HG03135 (cell line): ENCODE results near the gene ADAMTS17.

Experiments used
- ATAC-seq: cut with Tn5 transposase; IDR thresholded peaks from one replicate; pipeline ENCODE4 v1.9.1; 2021; ENCODE audit warnings: mild to moderate bottlenecking, moderate library complexity; ENCODE audit not compliant: unreplicated experiment

Gene ADAMTS17

GRCh38 chr15:100311833-100312476 lies 29.8 kb downstream of the ADAMTS17 start:
- ATAC-seq = no peak

DNA sequence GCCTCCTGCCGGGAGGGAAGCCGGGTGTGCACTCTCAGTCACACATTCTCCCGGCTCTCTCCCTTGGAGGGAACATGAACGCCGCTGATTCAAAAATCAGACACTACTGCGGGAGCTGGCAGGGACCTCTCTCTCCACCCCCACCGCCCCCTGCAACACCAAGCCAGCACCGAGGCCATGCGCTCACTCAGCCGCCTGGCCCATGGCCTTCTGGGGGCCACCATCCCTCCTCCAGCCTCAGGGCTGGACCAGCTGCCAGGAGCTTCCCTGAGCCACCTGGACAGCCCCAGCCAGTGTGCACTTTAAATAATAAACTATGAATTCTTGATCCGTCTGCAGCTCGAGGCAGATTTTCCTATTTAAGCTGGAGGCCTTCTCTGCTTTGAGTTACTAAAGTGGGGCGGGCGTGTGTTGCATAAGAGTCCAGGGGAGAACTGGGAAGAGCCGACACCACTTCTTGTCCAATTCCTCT lies 30.6 kb downstream of the ADAMTS17 start:
- no peak for ATAC-seq

DNA sequence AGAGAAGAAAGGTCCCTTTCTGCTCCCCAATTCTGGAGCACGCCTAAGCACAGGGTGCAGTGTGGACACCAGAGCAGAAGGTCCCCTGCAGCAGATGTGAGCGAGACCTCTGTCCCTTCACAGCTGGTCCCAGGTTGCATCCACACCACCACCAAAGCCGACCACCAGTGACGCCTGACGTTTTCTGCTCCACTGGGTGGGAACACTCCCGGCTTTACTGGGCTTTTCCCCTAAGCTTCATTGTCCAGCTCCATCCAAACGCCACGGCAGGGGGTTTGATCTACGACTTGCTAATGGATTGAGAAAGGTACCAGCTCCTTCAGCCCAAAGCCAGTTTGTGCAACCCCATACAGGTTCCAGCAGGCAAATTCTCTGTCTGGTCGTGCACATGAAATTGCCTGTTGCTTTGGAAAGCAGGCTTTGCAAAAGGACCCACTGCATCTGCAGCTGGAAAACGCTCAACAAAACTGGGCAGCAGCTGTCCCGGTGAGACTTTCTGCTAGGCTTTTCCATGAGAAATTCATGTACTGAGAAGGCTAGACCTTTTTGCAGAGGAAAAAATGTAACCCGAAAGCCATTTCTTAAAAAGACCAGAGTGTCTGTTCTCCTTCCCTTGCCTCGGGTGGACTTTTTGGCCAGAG lies 31.1 kb downstream of the ADAMTS17 start:
- ATAC-seq = no peak

- no peak for ATAC-seq
Observed at GRCh38 chr15:100310041-100310405, 31.8 kb downstream of the ADAMTS17 start.

GRCh38 chr15:100309109-100310040 lies 32.4 kb downstream of the ADAMTS17 start:
- no peak for ATAC-seq

- ATAC-seq = no peak
Observed at GRCh38 chr15:100308608-100309007, 33.2 kb downstream of the ADAMTS17 start.

- ATAC-seq = no peak
Observed at GRCh38 chr15:100308213-100308600, 33.6 kb downstream of the ADAMTS17 start.

GRCh38 chr15:100307241-100308212 lies 34.2 kb downstream of the ADAMTS17 start:
- no peak for ATAC-seq

DNA sequence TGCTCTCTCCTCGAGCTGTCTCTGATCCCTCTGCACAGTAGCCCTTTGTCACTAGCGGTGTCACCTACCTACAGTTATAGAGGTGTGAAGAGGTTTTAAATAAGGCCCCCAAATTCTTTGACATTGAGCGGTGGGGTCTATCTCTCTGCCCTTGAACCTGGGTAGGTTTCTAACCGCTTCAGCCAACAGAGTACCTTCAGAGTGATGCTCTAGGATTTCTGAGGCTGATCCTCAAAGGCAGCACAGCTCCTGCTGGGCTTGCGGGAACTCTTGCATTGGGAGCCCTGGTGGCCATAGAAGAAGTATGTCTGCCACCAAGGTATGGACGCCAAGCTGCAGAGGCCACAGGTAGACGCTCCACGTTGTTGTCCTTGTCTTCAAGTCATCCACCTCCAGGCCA lies 35.7 kb downstream of the ADAMTS17 start:
- ATAC-seq = no peak

DNA sequence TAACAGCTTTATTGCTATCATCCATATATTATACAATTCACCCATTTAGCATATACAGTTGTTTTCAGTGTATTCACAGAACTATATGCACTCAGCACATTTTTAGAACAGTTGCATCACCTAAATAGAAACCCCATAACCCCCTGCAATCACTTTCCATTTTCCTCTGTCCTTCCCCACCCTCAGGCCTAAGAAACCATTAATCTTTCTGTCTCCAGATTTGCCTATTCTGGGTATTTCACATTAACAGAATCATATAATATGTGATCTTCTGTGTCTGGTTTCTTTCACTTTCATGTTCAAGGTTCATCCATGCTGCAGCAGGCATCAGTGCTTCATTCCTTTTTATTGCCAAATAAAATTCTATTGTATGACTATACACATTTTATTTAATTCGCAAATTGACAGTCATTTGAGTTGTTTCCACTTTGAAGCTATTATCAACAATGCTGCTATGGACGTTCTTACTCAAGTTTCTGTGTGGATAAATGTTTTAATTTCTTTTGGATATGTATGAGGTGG lies 39.8 kb downstream of the ADAMTS17 start:
- no peak for ATAC-seq

DNA sequence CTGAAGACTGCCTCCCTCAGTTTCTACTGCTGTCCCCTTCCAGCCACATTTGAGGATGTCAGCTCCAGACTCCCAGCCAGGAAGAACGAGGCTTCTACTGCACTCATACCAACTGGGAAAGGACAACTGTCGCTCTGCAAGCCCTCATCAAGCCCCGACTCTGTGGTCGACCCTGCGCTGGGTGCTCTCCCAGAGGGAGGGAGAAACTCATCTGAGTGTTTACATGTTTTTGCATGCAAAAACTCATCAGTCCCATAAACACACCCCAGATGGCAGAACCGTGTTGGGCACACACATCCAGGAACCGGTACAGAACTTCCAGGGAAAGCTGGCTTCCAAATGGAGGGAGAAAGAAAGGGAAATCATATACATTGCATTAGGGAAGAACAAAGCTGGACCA lies 43.5 kb downstream of the ADAMTS17 start:
- no peak for ATAC-seq

DNA sequence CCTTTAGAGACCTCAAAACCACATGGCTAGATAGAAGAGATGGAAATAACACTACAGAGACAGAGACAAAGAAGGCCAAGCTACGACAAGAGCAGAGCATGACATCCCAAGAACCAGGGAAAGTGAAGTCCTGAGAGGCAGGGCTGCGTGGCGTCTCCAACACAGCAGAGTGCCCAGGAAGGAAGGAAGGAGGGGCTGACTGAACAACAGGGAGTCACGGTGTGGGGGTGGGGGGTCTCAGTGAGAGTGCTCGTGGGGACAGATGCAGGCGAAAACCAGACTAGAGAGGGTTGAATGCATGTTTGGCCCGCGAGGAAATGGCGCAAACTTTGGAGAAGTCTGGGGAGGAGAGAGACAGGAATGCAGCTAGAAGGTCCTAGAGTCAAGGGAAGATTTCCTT lies 44.0 kb downstream of the ADAMTS17 start:
- ATAC-seq = no peak

DNA sequence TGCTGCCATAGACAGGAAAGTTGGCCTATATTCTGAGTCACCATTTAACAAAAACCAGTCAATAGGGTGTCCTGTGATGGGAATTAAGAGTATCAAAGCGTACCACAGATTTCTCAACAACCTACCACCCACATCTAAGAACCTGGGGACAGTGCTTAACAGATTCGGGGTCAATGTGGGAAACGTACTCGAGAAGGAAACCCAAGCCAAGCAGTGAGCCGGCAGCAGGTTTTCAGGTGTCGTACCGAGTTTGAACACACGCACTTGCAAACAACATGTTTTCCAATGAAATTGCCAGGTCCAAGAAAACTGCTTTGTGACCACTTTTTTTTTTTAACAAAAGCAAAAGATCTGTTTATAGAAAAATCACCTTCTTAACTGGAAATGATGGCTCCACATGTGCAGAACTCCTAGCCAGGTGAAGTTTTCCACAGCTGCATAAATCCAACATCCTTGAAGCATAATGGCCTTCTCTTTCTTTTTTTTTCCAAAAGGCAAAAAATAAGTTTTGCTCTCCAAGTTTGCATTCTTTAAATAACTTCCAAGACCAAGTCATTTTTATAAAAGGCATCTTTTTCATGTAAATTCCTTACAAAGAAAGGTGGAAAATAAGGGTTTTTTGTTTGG lies 45.7 kb downstream of the ADAMTS17 start:
- ATAC-seq = no peak

DNA sequence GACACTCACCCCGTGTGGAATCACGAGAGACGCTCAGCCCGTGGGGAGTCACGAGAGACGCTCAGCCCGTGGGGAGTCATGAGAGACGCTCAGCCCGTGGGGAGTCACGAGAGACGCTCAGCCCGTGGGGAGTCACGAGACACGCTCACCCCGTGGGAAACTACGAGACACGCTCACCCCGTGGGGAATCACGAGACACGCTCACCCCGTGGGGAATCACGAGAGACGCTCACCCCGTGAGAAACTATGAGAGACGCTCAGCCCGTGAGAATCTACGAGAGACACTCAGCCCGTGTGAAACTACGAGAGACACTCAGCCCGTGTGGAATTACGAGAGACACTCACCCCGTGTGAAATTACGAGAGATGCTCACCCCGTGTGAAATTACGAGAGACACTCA lies 49.8 kb downstream of the ADAMTS17 start:
- ATAC-seq = no peak

DNA sequence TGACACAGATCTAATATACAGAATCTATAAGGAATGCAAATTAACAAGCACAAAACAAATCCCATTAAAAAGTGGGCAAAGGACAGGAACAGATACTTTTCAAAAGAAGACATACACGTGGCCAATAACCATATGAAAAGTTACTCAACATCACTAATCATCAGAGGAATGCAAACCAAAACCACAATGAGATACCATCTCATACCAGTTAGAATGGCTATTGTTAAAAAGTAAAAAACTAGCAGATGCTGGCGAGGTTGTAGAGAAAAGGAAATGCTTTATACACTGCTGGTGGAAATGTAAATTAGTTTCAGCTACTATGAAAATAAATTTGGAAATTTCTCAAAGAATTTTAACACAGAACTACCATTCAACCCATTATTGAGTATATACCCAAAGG lies 50.7 kb downstream of the ADAMTS17 start:
- ATAC-seq = no peak

DNA sequence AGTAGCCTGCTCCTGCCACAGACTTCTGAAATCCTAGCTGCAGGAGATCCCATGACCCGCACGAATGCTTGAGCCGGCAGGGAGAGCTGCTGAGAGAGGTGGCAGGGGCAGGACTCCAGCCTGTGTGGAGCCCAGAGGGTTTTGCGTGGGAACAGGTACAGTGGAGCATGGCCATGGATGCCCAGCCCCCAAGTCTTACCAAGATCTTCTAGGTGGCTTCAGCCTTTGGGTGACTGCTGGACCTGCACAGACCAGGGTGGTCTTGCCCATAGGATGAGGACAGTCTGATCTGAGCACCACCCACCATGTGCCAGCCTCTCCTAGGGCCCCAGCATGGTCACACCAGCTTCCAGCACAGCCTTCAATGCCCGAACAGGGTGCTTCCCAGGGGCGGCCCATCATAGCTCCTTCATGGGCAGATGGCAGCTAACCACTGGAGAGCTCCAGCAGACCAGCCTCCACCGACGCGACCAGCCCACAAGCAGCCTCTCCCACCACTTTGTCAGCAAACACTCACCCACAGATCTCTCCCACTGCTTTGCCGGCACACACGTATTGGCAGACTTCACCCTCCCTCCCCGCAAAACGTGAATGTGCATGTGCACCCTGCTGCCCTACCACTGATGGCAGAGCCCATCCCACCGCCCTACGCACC lies 56.0 kb downstream of the ADAMTS17 start:
- no peak for ATAC-seq

DNA sequence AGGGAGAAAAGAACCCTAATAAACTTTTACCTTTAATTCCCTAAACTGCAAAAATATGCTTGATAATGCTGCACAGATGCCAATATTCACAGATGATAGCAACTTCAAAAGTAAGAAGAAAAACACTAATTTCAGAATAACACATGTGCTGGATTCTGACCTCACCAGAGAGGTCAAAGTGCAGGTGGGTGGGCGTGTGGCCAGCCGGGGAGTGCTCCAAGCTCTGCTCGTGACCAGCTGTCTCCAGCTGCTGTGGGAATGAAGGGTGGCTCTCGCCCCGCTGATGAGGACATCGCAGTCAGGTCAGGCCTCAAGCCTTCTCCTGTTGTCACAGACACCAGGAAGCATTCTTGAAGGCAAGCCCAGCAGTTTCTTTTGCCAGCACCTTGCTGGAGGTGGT lies 57.1 kb downstream of the ADAMTS17 start:
- no peak for ATAC-seq

GRCh38 chr15:100284191-100284590 lies 57.6 kb downstream of the ADAMTS17 start:
- no peak for ATAC-seq
